SK-N-SH (cell line): ENCODE data around the gene NNAT. TPM values are rescaled to one million over a fixed set of nuclear protein-coding genes. Genes with fewer than 3 reads are reported as not detected.

Experiments used
- CTCF ChIA-PET: fragments of 300-600, 350-600 bp; formaldehyde crosslinking; extraction: SDS; loops from one replicate; lab custom pipeline; 2021; lab: Yijun Ruan, JAX
- POLR2A ChIA-PET: fragments of 350-600 bp; sonication (Branson Sonifier 250); formaldehyde crosslinking; extraction: SDS; loops from one replicate; lab custom pipeline; 2020; ENCODE audit warnings: antibody characterized with exemption, inconsistent platforms; lab: Yijun Ruan, JAX
- DNase-seq: peaks from one replicate; pipeline ENCODE4 v3.0.0; 2012
- H2AFZ ChIP-seq: fragments of 200-600 bp; sonication (generic); 2 replicates; pipeline ENCODE4 v1.8.1; 2016; ENCODE audit warnings: antibody characterized with exemption, mild to moderate bottlenecking, low read depth
- H3F3A ChIP-seq: fragments of 200-600 bp; sonication (generic); replicated peaks from 2 replicates; pipeline ENCODE3; 2016; ENCODE audit warnings: antibody characterized with exemption, mild to moderate bottlenecking; ENCODE audit not compliant: insufficient read depth
- H3K27ac ChIP-seq, 2 experiments: fragments of 200-500 bp in 1 of 2; fragments of 200-600 bp in 1 of 2; sonication (Bioruptor generic) in 1 of 2; sonication (generic), shearing (Covaris generic) in 1 of 2; 2 replicates each; pipeline versions ENCODE4 v1.5.1 to v1.6.1; 2014 to 2016; ENCODE audit warnings: low read depth in 2 of 2, inconsistent platforms in 1 of 2, low read length in 1 of 2, mild to moderate bottlenecking in 1 of 2, mixed read lengths in 1 of 2
- H3K27me3 ChIP-seq: fragments of 200-600 bp; sonication (generic), shearing (Covaris generic); 2 replicates; pipeline ENCODE4 v1.6.1; 2016; ENCODE audit warnings: mixed run types; ENCODE audit not compliant: insufficient read depth
- H3K36me3 ChIP-seq, 2 experiments: fragments of 200-500 bp in 1 of 2; fragments of 200-600 bp in 1 of 2; sonication (Bioruptor generic) in 1 of 2; sonication (generic) in 1 of 2; replicated peaks in 1 of 2; 2 replicates each; pipeline versions ENCODE3 to v1.5.1; 2014 to 2016; ENCODE audit warnings: low read length in 1 of 2, mild to moderate bottlenecking in 1 of 2; ENCODE audit not compliant: insufficient read depth in 2 of 2, control insufficient read depth in 1 of 2
- H3K4me1 ChIP-seq, 2 experiments: fragments of 200-500 bp in 1 of 2; fragments of 200-600 bp in 1 of 2; sonication (Bioruptor generic) in 1 of 2; sonication (generic), shearing (Covaris generic) in 1 of 2; 2 replicates each; pipeline versions ENCODE4 v1.5.1 to v1.6.1; 2014 to 2016; ENCODE audit warnings: low read depth in 1 of 2, low read length in 1 of 2, mixed run types in 1 of 2; ENCODE audit not compliant: insufficient read depth in 2 of 2, control insufficient read depth in 1 of 2
- H3K4me2 ChIP-seq: fragments of 200-600 bp; sonication (generic), shearing (Covaris generic); 2 replicates; pipeline ENCODE4 v1.6.1; 2017; ENCODE audit warnings: mixed run types
- H3K4me3 ChIP-seq, 2 experiments: fragments of 200-500 bp in 1 of 2; fragments of 200-600 bp in 1 of 2; sonication (Bioruptor generic) in 1 of 2; sonication (generic), shearing (Covaris generic) in 1 of 2; 2 replicates each; pipeline versions ENCODE4 v1.5.1 to v1.8.1; 2014 to 2016; ENCODE audit warnings: low read depth in 2 of 2, inconsistent platforms in 1 of 2, low read length in 1 of 2, mild to moderate bottlenecking in 1 of 2, mixed read lengths in 1 of 2, moderate library complexity in 1 of 2
- H3K79me2 ChIP-seq: fragments of 200-600 bp; sonication (generic); 2 replicates; pipeline ENCODE4 v1.8.1; 2017; ENCODE audit warnings: mild to moderate bottlenecking; ENCODE audit not compliant: insufficient read depth
- H3K9ac ChIP-seq: fragments of 200-600 bp; sonication (generic); 2 replicates; pipeline ENCODE4 v1.6.1; 2017; ENCODE audit warnings: mixed run types
- H3K9me2 ChIP-seq: fragments of 200-600 bp; sonication (generic); 2 replicates; pipeline ENCODE4 v1.6.1; 2017; ENCODE audit warnings: mixed run types
- H3K9me3 ChIP-seq: fragments of 200-600 bp; sonication (generic); 2 replicates; pipeline ENCODE4 v1.6.1; 2017; ENCODE audit warnings: mixed run types, mild to moderate bottlenecking, moderate library complexity
- H4K20me1 ChIP-seq: fragments of 200-600 bp; sonication (generic); 2 replicates; pipeline ENCODE4 v1.6.1; 2017; ENCODE audit warnings: mild to moderate bottlenecking, mixed run types; ENCODE audit not compliant: insufficient read depth
- EP300 ChIP-seq, 2 experiments: IDR thresholded peaks; 2 replicates each; pipeline versions ENCODE4 v1.4.0 to v1.6.1; 2012; ENCODE audit warnings: borderline replicate concordance in 1 of 2, low read depth in 1 of 2, low read length in 1 of 2
- FOSL2 ChIP-seq: IDR thresholded peaks from 2 replicates; pipeline ENCODE4 v1.4.0; 2012; ENCODE audit warnings: low read depth, mild to moderate bottlenecking, moderate library complexity, borderline replicate concordance
- FOXJ3 ChIP-seq: sonication (generic); formaldehyde crosslinking; IDR thresholded peaks from 2 replicates; pipeline ENCODE4 v1.5.1; 2020; ENCODE audit warnings: mild to moderate bottlenecking, missing genetic modification reagents
- GATA2 ChIP-seq: sonication (generic); formaldehyde crosslinking; IDR thresholded peaks from 2 replicates; pipeline ENCODE4 v1.5.0; 2020; ENCODE audit warnings: mild to moderate bottlenecking, missing genetic modification reagents
- JUND ChIP-seq: IDR thresholded peaks from 2 replicates; pipeline ENCODE4 v1.4.0; 2012
- MAX ChIP-seq: IDR thresholded peaks from 2 replicates; pipeline ENCODE4 v1.4.0; 2012; ENCODE audit warnings: low read depth
- MXI1 ChIP-seq: IDR thresholded peaks from 2 replicates; pipeline ENCODE4 v1.6.1; 2012; ENCODE audit warnings: mild to moderate bottlenecking, low read depth, low read length, improper control_type of control experiment
- NFIC ChIP-seq: IDR thresholded peaks from 2 replicates; pipeline ENCODE4 v1.4.0; 2012; ENCODE audit warnings: borderline replicate concordance
- NRF1 ChIP-seq: IDR thresholded peaks from 2 replicates; pipeline ENCODE4 v1.6.1; 2012; ENCODE audit warnings: low read depth, mild to moderate bottlenecking, low read length
- RFX5 ChIP-seq: IDR thresholded peaks from 2 replicates; pipeline ENCODE4 v1.6.1; 2012; ENCODE audit warnings: mild to moderate bottlenecking, improper control_type of control experiment, low read length
- SIN3A ChIP-seq: IDR thresholded peaks from 2 replicates; pipeline ENCODE4 v1.6.1; 2012; ENCODE audit warnings: low read depth, mild to moderate bottlenecking, low read length, moderate library complexity, borderline replicate concordance
- TAF1 ChIP-seq: IDR thresholded peaks from 2 replicates; pipeline ENCODE4 v1.6.1; 2012; ENCODE audit warnings: low read depth, mild to moderate bottlenecking, low read length, moderate library complexity, borderline replicate concordance
- TCF12 ChIP-seq: IDR thresholded peaks from 2 replicates; pipeline ENCODE4 v1.4.0; 2012
- TEAD4 ChIP-seq: IDR thresholded peaks from 2 replicates; pipeline ENCODE4 v1.4.0; 2012; ENCODE audit warnings: mild to moderate bottlenecking, borderline replicate concordance; ENCODE audit not compliant: insufficient read depth
- YY1 ChIP-seq: IDR thresholded peaks from 2 replicates; pipeline ENCODE4 v1.4.0; 2012; ENCODE audit warnings: low read depth, mild to moderate bottlenecking
- WGBS: methylation state at CpG from one replicate; pipeline ENCODE4 v1.1.6; 2017; ENCODE audit warnings: low lambda C conversion rate; 5-methylcytosine and 5-hydroxymethylcytosine counted together
- polyA plus RNA-seq, 3 experiments: library from polyadenylated mRNA; depleted of rRNA; stranded (reverse); fragments of >200 nt; gene quantifications; 2 replicates each; pipeline ENCODE4 v1.2.3, GENCODE V29; 2012
- TF ChIP-seq, protein P1 (sequence below): fragments of 150-350 bp; IDR thresholded peaks from 2 replicates; pipeline ENCODE4 v1.6.1; 2017; ENCODE audit warnings: antibody characterized with exemption, low read length, low read depth, borderline replicate concordance
- TF ChIP-seq, protein P2 (sequence below): IDR thresholded peaks from 2 replicates; pipeline ENCODE4 v1.6.1; 2012; ENCODE audit warnings: mild to moderate bottlenecking, low read depth, low read length, moderate library complexity
- TF ChIP-seq, protein P3 (sequence below): fragments of 150-350 bp; IDR thresholded peaks from 2 replicates; pipeline ENCODE4 v1.6.1; 2016; ENCODE audit warnings: mild to moderate bottlenecking, low read depth, low read length
- TF ChIP-seq, protein P4 (sequence below): IDR thresholded peaks from 2 replicates; pipeline ENCODE4; 2012

Gene NNAT
- polyA plus RNA-seq, 1 of the 3 experiments (the other 2 are of a cell fraction) = 6.7 TPM

DNA sequence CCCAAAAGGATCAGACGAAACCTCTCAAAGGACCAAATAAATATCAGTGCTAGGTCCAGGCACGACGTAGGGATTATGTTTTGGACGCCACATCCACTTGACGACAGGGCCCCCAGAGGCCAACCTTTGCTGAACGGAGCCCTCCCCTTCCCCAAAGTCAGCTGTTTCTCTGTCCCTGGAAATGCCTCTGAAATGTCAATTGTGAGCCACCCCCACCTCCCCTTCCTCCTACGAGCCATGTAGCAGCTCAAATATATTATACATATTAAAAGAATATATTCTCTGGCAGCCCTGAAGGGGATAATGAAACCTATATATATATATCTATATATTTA lies 46.2 kb downstream of the NNAT start:
- Histone ChIP-seq H3K9ac (no peak overlapping the region), H3K9me2 (no peaks in the 10 kb centered on the region), H3K4me2 (no peak overlapping the region), H3K79me2 (no peaks in the 10 kb centered on the region)
- TF ChIP-seq NFIC (no peak), GATA2 (CRISPR knock-in tag) (no peak), NRF1 (no peak), TEAD4 (no peak), RFX5 (no peak), JUND (no peak)
- TF ChIP-seq, all 33 proteins: peak for 0
- Histone ChIP-seq H3F3A (no peaks in the 10 kb centered on the region), H2AFZ (no peak overlapping the region), H3K27ac (no peak overlapping the region), H3K36me3 (no peaks in the 10 kb centered on the region), H3K4me1 (peaks cover 0 to 3% of the 10 kb centered on the region in 2 experiments; a peak in 1 of 4 replicates), H3K4me3 (no peak overlapping the region), H4K20me1 (no peaks in the 10 kb centered on the region), H3K9me3 (no peaks in the 10 kb centered on the region), H3K27me3 (peaks cover 13% of the 10 kb centered on the region)
- 64% methylated on average over 7 of the region's 7 CpGs for WGBS
- POLR2A ChIA-PET = no interaction called here
- CTCF ChIA-PET = interaction anchor here (1.4 to 4.1 kb wide), 3 partner anchors 336 to 654 kb away, joined by 4 to 65 read pairs (median 51); partner anchors contain the start of gene VSTM2L
- no peak for DNase-seq

DNA sequence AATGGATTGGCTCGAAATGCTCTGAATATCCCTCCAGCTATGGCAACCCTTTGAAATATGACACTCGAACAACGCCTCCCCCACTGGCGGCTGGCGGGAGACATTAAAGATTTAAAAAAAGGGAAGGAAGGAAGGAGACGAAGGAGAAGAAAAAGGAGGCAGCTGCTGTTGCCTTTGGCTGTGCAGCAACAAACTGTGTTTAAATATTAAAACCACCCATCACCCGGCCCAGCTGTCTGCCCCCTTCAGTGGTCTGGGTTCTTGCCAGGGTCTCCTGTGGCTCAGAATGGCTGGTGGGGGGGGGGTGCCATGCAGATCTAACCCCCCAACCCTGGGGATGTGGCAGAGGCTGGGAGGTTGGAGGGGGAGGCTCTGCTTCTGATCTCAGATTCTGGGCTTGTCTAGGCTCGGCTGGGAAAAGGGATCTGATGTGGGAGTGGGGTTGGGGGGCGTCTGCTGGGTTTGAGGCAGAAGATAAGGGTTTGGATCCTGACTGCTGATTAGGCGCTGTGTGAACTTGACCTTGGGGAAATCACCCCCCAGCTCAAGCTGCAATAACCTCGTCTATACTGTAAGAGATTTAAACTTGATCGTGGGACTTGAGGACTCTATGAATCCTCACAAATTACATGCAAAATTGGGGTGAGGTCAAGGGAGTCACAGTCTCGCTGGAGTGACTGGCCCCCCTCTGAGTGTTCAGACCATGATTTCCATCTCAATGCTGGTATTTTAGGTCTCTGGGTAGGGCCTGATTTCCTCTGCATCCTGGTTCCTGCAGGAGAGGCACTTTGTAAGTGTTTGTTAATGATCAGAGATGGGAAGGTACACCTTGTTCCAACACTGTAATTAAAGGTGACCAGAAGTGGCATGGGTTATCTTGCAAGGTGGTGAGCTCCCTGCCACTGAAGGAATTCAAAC lies 46.9 kb downstream of the NNAT start:
- Histone ChIP-seq H3K4me2 (no peak overlapping the region), H3K9me3 (no peaks in the 10 kb centered on the region), H3K9ac (no peak overlapping the region), H3K9me2 (no peaks in the 10 kb centered on the region), H4K20me1 (no peaks in the 10 kb centered on the region), H3K79me2 (no peaks in the 10 kb centered on the region), H3K36me3 (no peaks in the 10 kb centered on the region), H3K4me1 (peaks cover 0 to 3% of the 10 kb centered on the region in 2 experiments; a peak in 1 of 4 replicates), H3F3A (no peaks in the 10 kb centered on the region), H3K27ac (no peak overlapping the region), H3K4me3 (no peak overlapping the region), H2AFZ (no peak overlapping the region), H3K27me3 (peaks cover 12% of the 10 kb centered on the region)
- POLR2A ChIA-PET = no interaction called here
- CTCF ChIA-PET = interaction anchor here (1.4 kb wide), 1 partner anchor 335 kb away, joined by 4 read pairs; the partner anchor contains the start of gene VSTM2L
- no peak for DNase-seq
- WGBS = 38% methylated on average over 13 of the region's 13 CpGs
- TF ChIP-seq NFIC = no peak
- TF ChIP-seq NRF1 = no peak
- TF ChIP-seq FOSL2 = no peak
- TF ChIP-seq, protein P1, sequence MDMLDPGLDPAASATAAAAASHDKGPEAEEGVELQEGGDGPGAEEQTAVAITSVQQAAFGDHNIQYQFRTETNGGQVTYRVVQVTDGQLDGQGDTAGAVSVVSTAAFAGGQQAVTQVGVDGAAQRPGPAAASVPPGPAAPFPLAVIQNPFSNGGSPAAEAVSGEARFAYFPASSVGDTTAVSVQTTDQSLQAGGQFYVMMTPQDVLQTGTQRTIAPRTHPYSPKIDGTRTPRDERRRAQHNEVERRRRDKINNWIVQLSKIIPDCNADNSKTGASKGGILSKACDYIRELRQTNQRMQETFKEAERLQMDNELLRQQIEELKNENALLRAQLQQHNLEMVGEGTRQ = no peak
- no peak for TF ChIP-seq TCF12
- TF ChIP-seq, protein P2, sequence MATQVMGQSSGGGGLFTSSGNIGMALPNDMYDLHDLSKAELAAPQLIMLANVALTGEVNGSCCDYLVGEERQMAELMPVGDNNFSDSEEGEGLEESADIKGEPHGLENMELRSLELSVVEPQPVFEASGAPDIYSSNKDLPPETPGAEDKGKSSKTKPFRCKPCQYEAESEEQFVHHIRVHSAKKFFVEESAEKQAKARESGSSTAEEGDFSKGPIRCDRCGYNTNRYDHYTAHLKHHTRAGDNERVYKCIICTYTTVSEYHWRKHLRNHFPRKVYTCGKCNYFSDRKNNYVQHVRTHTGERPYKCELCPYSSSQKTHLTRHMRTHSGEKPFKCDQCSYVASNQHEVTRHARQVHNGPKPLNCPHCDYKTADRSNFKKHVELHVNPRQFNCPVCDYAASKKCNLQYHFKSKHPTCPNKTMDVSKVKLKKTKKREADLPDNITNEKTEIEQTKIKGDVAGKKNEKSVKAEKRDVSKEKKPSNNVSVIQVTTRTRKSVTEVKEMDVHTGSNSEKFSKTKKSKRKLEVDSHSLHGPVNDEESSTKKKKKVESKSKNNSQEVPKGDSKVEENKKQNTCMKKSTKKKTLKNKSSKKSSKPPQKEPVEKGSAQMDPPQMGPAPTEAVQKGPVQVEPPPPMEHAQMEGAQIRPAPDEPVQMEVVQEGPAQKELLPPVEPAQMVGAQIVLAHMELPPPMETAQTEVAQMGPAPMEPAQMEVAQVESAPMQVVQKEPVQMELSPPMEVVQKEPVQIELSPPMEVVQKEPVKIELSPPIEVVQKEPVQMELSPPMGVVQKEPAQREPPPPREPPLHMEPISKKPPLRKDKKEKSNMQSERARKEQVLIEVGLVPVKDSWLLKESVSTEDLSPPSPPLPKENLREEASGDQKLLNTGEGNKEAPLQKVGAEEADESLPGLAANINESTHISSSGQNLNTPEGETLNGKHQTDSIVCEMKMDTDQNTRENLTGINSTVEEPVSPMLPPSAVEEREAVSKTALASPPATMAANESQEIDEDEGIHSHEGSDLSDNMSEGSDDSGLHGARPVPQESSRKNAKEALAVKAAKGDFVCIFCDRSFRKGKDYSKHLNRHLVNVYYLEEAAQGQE = no peak
- no peak for TF ChIP-seq MAX
- TF ChIP-seq SIN3A = no peak
- TF ChIP-seq FOXJ3 (CRISPR knock-in tag) = no peak
- TF ChIP-seq JUND = no peak
- no peak for TF ChIP-seq TAF1
- TF ChIP-seq, protein P3, sequence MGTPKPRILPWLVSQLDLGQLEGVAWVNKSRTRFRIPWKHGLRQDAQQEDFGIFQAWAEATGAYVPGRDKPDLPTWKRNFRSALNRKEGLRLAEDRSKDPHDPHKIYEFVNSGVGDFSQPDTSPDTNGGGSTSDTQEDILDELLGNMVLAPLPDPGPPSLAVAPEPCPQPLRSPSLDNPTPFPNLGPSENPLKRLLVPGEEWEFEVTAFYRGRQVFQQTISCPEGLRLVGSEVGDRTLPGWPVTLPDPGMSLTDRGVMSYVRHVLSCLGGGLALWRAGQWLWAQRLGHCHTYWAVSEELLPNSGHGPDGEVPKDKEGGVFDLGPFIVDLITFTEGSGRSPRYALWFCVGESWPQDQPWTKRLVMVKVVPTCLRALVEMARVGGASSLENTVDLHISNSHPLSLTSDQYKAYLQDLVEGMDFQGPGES = no peak
- TF ChIP-seq, protein P4, sequence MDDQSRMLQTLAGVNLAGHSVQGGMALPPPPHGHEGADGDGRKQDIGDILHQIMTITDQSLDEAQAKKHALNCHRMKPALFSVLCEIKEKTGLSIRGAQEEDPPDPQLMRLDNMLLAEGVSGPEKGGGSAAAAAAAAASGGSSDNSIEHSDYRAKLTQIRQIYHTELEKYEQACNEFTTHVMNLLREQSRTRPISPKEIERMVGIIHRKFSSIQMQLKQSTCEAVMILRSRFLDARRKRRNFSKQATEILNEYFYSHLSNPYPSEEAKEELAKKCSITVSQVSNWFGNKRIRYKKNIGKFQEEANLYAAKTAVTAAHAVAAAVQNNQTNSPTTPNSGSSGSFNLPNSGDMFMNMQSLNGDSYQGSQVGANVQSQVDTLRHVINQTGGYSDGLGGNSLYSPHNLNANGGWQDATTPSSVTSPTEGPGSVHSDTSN = no peak
- TF ChIP-seq EP300 (IDR thresholded peaks at IDR 0.05; ENCODE audit: borderline replicate concordance in 1 of 2, low read depth in 1 of 2, low read length in 1 of 2) = no peak
- TF ChIP-seq MXI1 = no peak
- TF ChIP-seq YY1 = no peak
